GM13976 (cell line): ENCODE data around the gene UQCC2.

Experiments
- DNase-seq: peaks from one replicate; pipeline ENCODE4 v3.0.0; 2012; ENCODE audit warnings: low spot score
- in situ Hi-C: fragments of 300-500 bp; cut with MboI; formaldehyde crosslinking; loops from one replicate; pipeline ENCODE4 v1.12.0; 2022; ENCODE audit warnings: low sequenced_read_pairs, mixed read lengths, inconsistent platforms; ENCODE audit not compliant: unreplicated experiment
- TF ChIP-seq, protein P1 (sequence below): IDR thresholded peaks from 2 replicates; pipeline ENCODE4 v1.5.1; 2012; ENCODE audit warnings: borderline replicate concordance, mild to moderate bottlenecking; ENCODE audit not compliant: insufficient read depth; ENCODE audit errors: extremely low read depth, missing control alignments, control extremely low read depth

Gene UQCC2

DNA sequence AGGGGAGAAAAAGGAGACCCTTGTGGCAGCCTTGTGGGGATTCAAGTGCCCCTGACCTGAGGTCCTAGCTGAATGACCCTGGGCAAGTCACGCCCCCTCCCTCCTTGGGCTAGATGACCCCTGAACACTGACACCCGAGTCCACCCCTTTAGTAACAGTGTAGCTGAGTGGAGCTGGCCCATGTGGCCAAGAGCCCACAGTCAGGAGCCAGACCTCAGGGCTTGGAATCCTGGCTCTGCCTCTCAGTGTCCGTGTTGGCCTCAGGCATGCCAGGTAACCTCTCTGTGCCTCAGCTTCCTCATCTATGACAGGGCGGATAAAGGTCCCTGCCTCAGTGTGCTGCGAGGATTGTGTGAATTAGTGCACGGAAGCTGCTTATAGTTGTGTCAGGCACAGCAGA, 20.9 kb upstream of the UQCC2 start:
- TF ChIP-seq, protein P1, sequence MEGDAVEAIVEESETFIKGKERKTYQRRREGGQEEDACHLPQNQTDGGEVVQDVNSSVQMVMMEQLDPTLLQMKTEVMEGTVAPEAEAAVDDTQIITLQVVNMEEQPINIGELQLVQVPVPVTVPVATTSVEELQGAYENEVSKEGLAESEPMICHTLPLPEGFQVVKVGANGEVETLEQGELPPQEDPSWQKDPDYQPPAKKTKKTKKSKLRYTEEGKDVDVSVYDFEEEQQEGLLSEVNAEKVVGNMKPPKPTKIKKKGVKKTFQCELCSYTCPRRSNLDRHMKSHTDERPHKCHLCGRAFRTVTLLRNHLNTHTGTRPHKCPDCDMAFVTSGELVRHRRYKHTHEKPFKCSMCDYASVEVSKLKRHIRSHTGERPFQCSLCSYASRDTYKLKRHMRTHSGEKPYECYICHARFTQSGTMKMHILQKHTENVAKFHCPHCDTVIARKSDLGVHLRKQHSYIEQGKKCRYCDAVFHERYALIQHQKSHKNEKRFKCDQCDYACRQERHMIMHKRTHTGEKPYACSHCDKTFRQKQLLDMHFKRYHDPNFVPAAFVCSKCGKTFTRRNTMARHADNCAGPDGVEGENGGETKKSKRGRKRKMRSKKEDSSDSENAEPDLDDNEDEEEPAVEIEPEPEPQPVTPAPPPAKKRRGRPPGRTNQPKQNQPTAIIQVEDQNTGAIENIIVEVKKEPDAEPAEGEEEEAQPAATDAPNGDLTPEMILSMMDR: no peak
- in situ Hi-C loops: no loop called here
- no peak for DNase-seq

DNA sequence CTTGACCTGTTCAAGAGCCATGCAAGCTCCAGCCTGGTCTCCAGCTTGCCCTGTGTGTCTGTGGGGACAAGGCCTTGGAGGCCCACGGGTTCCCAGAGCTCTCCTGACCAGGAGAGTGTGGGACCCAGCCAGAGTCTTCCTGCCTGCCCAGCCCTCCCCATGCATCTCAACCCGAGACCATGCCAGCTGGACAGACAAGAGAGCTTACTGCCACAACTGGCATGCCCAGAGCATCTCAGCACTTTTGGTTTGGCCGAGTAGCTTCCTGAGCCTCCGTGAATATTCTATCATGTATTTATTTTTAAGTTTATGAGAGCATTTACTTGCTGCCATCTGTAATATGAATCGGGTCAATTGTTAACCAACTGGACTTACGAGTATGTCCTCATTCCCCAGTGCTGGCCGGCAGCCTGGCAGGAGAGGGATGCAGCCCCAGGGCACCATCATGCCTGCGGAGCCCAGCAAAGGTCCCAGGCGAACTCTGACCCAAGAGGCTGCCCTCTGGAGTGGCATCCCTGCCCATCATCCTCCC, 20.3 kb upstream of the UQCC2 start:
- DNase-seq: no peak
- in situ Hi-C loops: no loop called here
- TF ChIP-seq, protein P1: no peak

- DNase-seq: no peak
- in situ Hi-C loops: no loop called here
- TF ChIP-seq, protein P1: no peak
These were observed 19.5 kb upstream of the UQCC2 start for GRCh38 chr6:33731035-33731434.

DNA sequence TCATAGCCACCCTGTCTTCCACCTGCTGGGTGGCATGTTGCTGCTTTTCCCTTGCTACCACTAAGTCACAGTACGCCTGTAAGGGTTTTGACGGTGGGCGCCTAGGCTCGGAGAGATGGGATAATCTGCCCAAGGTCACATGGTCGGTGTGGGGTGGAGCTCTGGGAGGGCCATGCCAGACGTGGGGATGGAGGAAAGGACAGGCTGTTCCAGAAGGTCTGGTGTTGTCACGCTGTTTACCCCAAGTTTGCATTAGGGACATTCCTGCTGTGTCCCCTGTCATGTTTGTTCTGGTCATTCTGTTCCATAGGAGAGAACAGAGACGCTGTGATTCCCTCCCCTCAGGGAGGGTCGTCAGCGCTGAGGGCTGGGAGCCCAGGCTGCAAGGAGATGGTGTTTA, 19.1 kb upstream of the UQCC2 start:
- TF ChIP-seq, protein P1: no peak
- in situ Hi-C loops: no loop called here

GRCh38 chr6:33729059-33729458, 17.6 kb upstream of the UQCC2 start:
- in situ Hi-C loops: no loop called here
- TF ChIP-seq, protein P1: no peak
- DNase-seq: no peak

More for the DNA sequence above, 19.1 kb upstream of the UQCC2 start:
- DNase-seq: no peak

DNA sequence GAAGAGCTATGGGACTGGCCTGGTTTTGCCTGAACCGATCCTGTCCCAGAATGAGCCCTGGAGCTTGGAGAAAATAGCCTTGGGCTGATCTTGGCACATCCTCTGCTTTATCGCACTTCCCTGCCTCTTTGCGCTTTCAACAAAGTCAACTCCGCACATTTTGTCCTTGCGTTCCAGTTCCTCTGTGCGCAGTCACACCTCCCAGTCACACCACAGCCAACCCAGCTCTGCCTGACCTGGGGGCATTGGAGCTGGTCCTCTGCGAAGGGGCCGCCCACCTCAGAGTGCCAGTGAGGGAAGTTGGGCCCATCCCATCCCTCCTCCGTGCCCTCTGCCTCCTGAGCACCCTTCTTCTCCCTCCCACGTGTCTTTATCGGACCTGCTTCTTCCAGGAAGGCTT, 16.9 kb upstream of the UQCC2 start:
- in situ Hi-C loops: no loop called here
- no peak for DNase-seq

More for the DNA sequence above, 16.9 kb upstream of the UQCC2 start:
- TF ChIP-seq, protein P1: no peak
